MM.1S (cell line): ENCODE results near the gene MSI2.

Experiments
- CTCF ChIP-seq: fragments of 300-600 bp; sonication (generic); IDR thresholded peaks from 2 replicates; pipeline ENCODE4 v1.5.1; 2016; ENCODE audit warnings: antibody characterized with exemption, low read length, mixed read lengths
- EZH2 ChIP-seq: fragments of 300-600 bp; sonication (generic); optimal IDR thresholded peaks from 2 replicates; pipeline ENCODE3; 2017; ENCODE audit warnings: low read depth, mild to moderate bottlenecking, antibody characterized with exemption, low read length, mixed read lengths
- EZH2phosphoT487 ChIP-seq: fragments of 300-600 bp; sonication (generic); IDR thresholded peaks from 2 replicates; pipeline ENCODE4 v1.6.1; 2018; ENCODE audit warnings: antibody characterized with exemption, low read length

DNA sequence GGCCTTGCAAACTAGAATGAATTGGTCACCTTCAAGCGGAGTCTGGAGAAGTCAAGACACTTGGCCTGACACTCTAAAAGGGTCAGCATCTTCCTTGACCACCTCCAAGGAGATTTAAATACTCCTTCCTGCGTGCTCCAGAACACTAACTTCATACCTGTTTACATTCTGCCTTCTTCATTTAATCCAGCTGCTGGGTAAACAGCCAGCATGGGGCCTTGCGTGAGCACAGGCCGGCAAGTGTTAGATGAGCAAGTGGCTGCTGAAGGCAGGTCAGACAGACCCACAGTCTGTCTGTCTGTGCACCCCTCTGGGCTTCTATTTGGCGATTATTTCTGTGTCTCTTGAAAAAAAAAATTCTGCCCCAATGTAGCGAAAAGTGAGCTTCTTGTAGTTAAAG is 153.8 kb downstream of the MSI2 start:
- TF ChIP-seq CTCF (no peak), EZH2 (no peak), EZH2phosphoT487 (no peak)
